ENCODE data around the gene NOTCH1.

DNA sequence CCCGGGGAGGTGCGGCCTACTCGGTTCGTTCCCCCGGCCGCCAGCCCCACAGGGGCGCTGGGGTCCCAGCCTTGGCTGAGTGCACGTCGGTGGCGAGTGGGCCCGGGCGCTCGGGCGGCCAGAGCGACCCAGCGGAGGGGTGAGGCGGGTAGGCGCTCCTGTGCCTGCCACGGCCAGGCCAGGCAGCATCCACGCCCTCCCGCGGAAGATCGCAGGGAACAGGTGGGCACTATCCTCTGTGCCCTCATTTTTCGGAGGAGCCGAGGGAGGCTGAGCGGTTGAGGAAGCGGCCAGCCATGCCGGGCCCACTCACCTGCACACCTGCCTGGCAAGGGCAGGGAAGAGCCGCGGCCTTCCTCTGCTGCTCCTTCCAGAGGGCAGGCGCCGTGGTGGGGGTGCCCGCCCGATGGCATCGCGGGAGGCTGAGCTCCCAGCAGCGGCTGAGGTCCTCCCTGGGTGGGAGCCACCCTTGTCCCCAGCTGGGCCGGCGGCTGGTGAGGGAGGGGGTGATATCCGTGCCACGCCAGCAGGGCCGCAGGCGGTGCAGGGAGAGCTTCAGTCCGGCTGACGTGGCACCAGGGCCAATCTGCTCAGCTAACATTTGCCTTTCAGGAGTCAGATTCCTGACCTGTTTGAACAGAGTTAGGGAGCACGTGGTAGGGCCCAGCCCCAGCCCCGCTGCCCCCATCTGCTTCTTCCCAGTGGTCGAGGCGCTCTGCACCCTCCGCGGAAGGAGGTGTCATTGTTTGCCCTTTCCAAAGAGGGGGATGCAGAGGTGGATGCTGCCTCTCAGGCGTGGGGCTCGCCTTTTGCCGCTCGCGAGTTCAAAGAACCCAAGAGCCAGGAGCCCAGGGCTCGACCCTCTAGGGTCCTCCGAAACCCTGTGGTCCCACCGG is 61.4 kb downstream of the NOTCH1 start:
- TF ChIP-seq, protein P1, sequence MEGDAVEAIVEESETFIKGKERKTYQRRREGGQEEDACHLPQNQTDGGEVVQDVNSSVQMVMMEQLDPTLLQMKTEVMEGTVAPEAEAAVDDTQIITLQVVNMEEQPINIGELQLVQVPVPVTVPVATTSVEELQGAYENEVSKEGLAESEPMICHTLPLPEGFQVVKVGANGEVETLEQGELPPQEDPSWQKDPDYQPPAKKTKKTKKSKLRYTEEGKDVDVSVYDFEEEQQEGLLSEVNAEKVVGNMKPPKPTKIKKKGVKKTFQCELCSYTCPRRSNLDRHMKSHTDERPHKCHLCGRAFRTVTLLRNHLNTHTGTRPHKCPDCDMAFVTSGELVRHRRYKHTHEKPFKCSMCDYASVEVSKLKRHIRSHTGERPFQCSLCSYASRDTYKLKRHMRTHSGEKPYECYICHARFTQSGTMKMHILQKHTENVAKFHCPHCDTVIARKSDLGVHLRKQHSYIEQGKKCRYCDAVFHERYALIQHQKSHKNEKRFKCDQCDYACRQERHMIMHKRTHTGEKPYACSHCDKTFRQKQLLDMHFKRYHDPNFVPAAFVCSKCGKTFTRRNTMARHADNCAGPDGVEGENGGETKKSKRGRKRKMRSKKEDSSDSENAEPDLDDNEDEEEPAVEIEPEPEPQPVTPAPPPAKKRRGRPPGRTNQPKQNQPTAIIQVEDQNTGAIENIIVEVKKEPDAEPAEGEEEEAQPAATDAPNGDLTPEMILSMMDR (IDR thresholded peaks at IDR 0.05; ENCODE audit: poor library complexity, severe bottlenecking), result no peak
- no peak for TF ChIP-seq RAD21 (conservative IDR thresholded peaks at IDR 0.05)
